ENCODE results near the gene SAPCD1. TPM values are rescaled to one million over a fixed set of nuclear protein-coding genes. Genes with fewer than 3 reads are reported as not detected.

The SAPCD1 gene
- total and polyA plus RNA-seq, 10 of the 15 experiments (the other 5 are each of a cell fraction or from before 2014, with no cell fraction given) = 1.6 to 13.0 (median 5.4) TPM

DNA sequence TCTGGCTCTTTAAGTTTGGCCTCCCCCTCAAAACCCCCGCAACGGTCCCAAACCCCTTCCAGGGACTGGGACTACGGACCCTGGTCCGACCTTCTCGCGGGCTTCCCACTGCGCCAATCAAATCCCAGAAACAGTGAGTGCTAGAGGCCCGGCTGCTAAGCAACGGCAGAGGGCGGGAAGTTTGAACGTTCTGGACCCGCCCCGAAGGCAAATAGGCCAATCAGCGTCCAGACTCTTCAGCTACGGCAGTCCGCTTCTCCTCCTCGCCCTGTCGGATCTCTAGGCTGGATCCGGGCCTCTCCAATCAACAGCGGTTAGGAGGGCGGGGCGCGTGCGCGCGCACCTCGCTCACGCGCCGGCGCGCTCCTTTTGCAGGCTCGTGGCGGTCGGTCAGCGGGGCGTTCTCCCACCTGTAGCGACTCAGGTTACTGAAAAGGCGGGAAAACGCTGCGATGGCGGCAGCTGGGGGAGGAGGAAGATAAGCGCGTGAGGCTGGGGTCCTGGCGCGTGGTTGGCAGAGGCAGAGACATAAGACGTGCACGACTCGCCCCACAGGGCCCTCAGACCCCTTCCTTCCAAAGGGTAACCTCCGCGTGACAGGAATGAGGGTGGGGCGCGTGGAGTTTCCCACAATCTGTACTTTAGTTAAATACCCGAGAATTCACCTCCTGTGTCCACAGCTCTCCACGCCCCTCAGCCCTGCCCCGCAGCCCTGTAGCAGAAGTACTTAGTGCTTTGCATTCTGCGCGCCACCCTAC is 22.6 kb upstream of the SAPCD1 start, which contains the start of gene MSH5 (continued):
- peak; percentile 48 to 68; a peak in 2 of 4 replicates for TF ChIP-seq IKZF2 (IDR thresholded peaks at IDR 0.05)
- peak; percentile 98 for TF ChIP-seq NFYB (IDR thresholded peaks at IDR 0.05; ENCODE audit: insufficient read depth, low read depth, low read length)
- TF ChIP-seq, protein P1, sequence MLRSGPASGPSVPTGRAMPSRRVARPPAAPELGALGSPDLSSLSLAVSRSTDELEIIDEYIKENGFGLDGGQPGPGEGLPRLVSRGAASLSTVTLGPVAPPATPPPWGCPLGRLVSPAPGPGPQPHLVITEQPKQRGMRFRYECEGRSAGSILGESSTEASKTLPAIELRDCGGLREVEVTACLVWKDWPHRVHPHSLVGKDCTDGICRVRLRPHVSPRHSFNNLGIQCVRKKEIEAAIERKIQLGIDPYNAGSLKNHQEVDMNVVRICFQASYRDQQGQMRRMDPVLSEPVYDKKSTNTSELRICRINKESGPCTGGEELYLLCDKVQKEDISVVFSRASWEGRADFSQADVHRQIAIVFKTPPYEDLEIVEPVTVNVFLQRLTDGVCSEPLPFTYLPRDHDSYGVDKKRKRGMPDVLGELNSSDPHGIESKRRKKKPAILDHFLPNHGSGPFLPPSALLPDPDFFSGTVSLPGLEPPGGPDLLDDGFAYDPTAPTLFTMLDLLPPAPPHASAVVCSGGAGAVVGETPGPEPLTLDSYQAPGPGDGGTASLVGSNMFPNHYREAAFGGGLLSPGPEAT (IDR thresholded peaks at IDR 0.05; ENCODE audit: low read depth) = peak; percentile 43; the same call in 1 of the 2 replicates
- no peak for TF ChIP-seq HDAC2 (IDR thresholded peaks at IDR 0.05)
- no peak for TF ChIP-seq FOXM1 (IDR thresholded peaks at IDR 0.05; ENCODE audit: low read depth, low read length)
- TF ChIP-seq, protein P2, sequence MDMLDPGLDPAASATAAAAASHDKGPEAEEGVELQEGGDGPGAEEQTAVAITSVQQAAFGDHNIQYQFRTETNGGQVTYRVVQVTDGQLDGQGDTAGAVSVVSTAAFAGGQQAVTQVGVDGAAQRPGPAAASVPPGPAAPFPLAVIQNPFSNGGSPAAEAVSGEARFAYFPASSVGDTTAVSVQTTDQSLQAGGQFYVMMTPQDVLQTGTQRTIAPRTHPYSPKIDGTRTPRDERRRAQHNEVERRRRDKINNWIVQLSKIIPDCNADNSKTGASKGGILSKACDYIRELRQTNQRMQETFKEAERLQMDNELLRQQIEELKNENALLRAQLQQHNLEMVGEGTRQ (IDR thresholded peaks at IDR 0.05; ENCODE audit: borderline replicate concordance, low read depth, low read length) = no peak
- TF ChIP-seq EED (IDR thresholded peaks at IDR 0.05; ENCODE audit: low read depth) = peak; percentile 72
- TF ChIP-seq, protein P3, sequence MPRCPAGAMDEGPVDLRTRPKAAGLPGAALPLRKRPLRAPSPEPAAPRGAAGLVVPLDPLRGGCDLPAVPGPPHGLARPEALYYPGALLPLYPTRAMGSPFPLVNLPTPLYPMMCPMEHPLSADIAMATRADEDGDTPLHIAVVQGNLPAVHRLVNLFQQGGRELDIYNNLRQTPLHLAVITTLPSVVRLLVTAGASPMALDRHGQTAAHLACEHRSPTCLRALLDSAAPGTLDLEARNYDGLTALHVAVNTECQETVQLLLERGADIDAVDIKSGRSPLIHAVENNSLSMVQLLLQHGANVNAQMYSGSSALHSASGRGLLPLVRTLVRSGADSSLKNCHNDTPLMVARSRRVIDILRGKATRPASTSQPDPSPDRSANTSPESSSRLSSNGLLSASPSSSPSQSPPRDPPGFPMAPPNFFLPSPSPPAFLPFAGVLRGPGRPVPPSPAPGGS (IDR thresholded peaks at IDR 0.05; ENCODE audit: borderline replicate concordance, insufficient read depth, low read depth, low read length, poor library complexity, severe bottlenecking) = no peak
- TF ChIP-seq ASH2L (IDR thresholded peaks at IDR 0.05; ENCODE audit: borderline replicate concordance, low read depth) = no peak
- no peak for TF ChIP-seq EGR1 (IDR thresholded peaks at IDR 0.05; ENCODE audit: borderline replicate concordance in 1 of 2, low read depth in 2 of 2, low read length in 2 of 2)
- no peak for TF ChIP-seq SREBF2 (IDR thresholded peaks at IDR 0.05; ENCODE audit: low read length)
- TF ChIP-seq, protein P4, sequence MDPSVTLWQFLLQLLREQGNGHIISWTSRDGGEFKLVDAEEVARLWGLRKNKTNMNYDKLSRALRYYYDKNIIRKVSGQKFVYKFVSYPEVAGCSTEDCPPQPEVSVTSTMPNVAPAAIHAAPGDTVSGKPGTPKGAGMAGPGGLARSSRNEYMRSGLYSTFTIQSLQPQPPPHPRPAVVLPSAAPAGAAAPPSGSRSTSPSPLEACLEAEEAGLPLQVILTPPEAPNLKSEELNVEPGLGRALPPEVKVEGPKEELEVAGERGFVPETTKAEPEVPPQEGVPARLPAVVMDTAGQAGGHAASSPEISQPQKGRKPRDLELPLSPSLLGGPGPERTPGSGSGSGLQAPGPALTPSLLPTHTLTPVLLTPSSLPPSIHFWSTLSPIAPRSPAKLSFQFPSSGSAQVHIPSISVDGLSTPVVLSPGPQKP (IDR thresholded peaks at IDR 0.05; ENCODE audit: low read depth, low read length) = 0 out of 2 replicates have a peak, but pooled peaks have one; percentile 11
- TF ChIP-seq KDM1A (IDR thresholded peaks at IDR 0.05; ENCODE audit: borderline replicate concordance) = no peak
- TF ChIP-seq RELA (IDR thresholded peaks at IDR 0.05; ENCODE audit: borderline replicate concordance, partially characterized antibody) = peak; percentile 11
- no peak for TF ChIP-seq HDAC6 (IDR thresholded peaks at IDR 0.05; ENCODE audit: unreplicated experiment)
- TF ChIP-seq NFYA (IDR thresholded peaks at IDR 0.05; ENCODE audit: borderline replicate concordance, low read depth, low read length) = peak; percentile 75; the same call in 1 of the 2 replicates
- no peak for TF ChIP-seq ATF7 (IDR thresholded peaks at IDR 0.05; ENCODE audit: low read depth)
- no peak for TF ChIP-seq STAT3 (IDR thresholded peaks at IDR 0.05; ENCODE audit: low read depth, low read length)
- TF ChIP-seq BACH1 (IDR thresholded peaks at IDR 0.05; ENCODE audit: borderline replicate concordance) = peak; percentile 60; the same call in 1 of the 2 replicates
- no peak for TF ChIP-seq RAD51 (IDR thresholded peaks at IDR 0.05)
- peak; percentile 71 for TF ChIP-seq RFX5 (IDR thresholded peaks at IDR 0.05; ENCODE audit: low read depth, low read length)
- TF ChIP-seq WRNIP1 (IDR thresholded peaks at IDR 0.05; ENCODE audit: borderline replicate concordance, low read depth, low read length) = no peak
- TF ChIP-seq SPI1 (IDR thresholded peaks at IDR 0.05; ENCODE audit: borderline replicate concordance, insufficient read depth, low read depth, low read length) = no peak
- no peak for TF ChIP-seq NFXL1 (IDR thresholded peaks at IDR 0.05; ENCODE audit: borderline replicate concordance)
- TF ChIP-seq POU2F2 (IDR thresholded peaks at IDR 0.05; ENCODE audit: borderline replicate concordance, low read depth, low read length) = 0 out of 3 replicates have a peak, but pooled peaks have one; percentile 4
- TF ChIP-seq ZNF622 (IDR thresholded peaks at IDR 0.05) = no peak
- TF ChIP-seq TARDBP (IDR thresholded peaks at IDR 0.05; ENCODE audit: borderline replicate concordance) = peak; percentile 38; the same call in 1 of the 2 replicates

Measured in GM12878 (cell line).